ENCODE results near the gene CHD2. TPM values are rescaled to one million over a fixed set of nuclear protein-coding genes. Genes with fewer than 3 reads are reported as not detected.
A peak's percentile ranks its signal among the peaks of the same experiment; 100 is the strongest.

Gene CHD2
- total RNA-seq, 1 experiment from 2014 or later: 63.3 TPM

- H4K20me1 ChIP-seq (ENCODE audit: control insufficient read depth, insufficient read depth, insufficient read length): no peaks in the 10 kb centered on the region
- H3K79me1 ChIP-seq (ENCODE audit: insufficient read depth, low read depth, low read length, poor library complexity, severe bottlenecking): no peaks in the 10 kb centered on the region
- peaks cover 33% of the 10 kb centered on the region; the same call in 1 of the 2 replicates for H3K79me2 ChIP-seq (ENCODE audit: insufficient read depth, low read length)
- no peaks in the 10 kb centered on the region for H3K9me3 ChIP-seq (ENCODE audit: control insufficient read depth, low read depth, low read length)
- Mint-ChIP-seq H3K36me3 (ENCODE audit: insufficient read depth in 1 of 3, low read depth in 3 of 3) (peaks cover 26 to 55% (median 54%) of the 10 kb centered on the region in 3 experiments), H3K4me3 (peak overlapping the region; percentile 93 to 97), H3K27me3 (ENCODE audit: low read depth) (no peaks in the 10 kb centered on the region), H3K27ac (peak overlapping the region; percentile 100), H3K4me1 (peaks cover 26 to 28% of the 10 kb centered on the region in 2 experiments), H3K9me3 (no peaks in the 10 kb centered on the region; a peak in 1 of 5 replicates)
- no peak overlapping the region for H3K56ac ChIP-seq (ENCODE audit: insufficient read length, low read depth, low read length)
- no peak overlapping the region for H2BK20ac ChIP-seq (ENCODE audit: low read depth, low read length, poor library complexity, severe bottlenecking)
- no peak overlapping the region for H3K18ac ChIP-seq (ENCODE audit: insufficient read length, low read depth, low read length)
- peak overlapping the region; percentile 22 for H3T11ph ChIP-seq (ENCODE audit: low read length)
- H3K14ac ChIP-seq (ENCODE audit: insufficient read depth, low read length): no peak overlapping the region
- H4K91ac ChIP-seq (ENCODE audit: insufficient read length, low read depth, low read length): no peak overlapping the region
- H3K27me3 ChIP-seq (ENCODE audit: insufficient read depth, low read length): no peaks in the 10 kb centered on the region
- no peak overlapping the region for H2BK120ac ChIP-seq (ENCODE audit: low read depth, low read length, poor library complexity, severe bottlenecking)
- no peak overlapping the region for H3K4ac ChIP-seq (ENCODE audit: low read depth, low read length)
- H2BK15ac ChIP-seq (ENCODE audit: low read depth, low read length): no peak overlapping the region
- no peak overlapping the region for H2AFZ ChIP-seq (ENCODE audit: low read length)
- DNase-seq: no peak
- no peak overlapping the region for H2AK5ac ChIP-seq (ENCODE audit: insufficient read length, low read length)
- H3K23me2 ChIP-seq (ENCODE audit: insufficient read length, low read depth, low read length, poor library complexity, severe bottlenecking): peaks cover 12% of the 10 kb centered on the region
- TF ChIP-seq CTCF (conservative IDR thresholded peaks at IDR 0.05): no peak
- no peak overlapping the region for H4K5ac ChIP-seq (ENCODE audit: insufficient read length, low read depth, low read length)
- no peak overlapping the region for H2BK12ac ChIP-seq (ENCODE audit: insufficient read length, low read depth, low read length)
- H3K27ac ChIP-seq (ENCODE audit: insufficient read length, low read depth, low read length): peak overlapping the region; percentile 98
- H3K4me1 ChIP-seq (ENCODE audit: insufficient read depth, low read length): 0 out of 2 replicates have a peak, but pooled peaks cover 2% of the 10 kb centered on the region
- H4K8ac ChIP-seq (replicated peaks; ENCODE audit: insufficient read length, low read depth, low read length): no peak overlapping the region
- peak overlapping the region; percentile 71 for H3K4me2 ChIP-seq (ENCODE audit: insufficient read depth, insufficient read length, low read length)
- H2BK5ac ChIP-seq (ENCODE audit: insufficient read length, low read length): no peak overlapping the region
- WGBS (ENCODE audit: extremely low coverage, insufficient read length, low lambda C conversion rate): no CpG with 5 or more reads among the region's 8 CpGs
- no peak overlapping the region for H3K23ac ChIP-seq (ENCODE audit: insufficient read length, low read depth, low read length)
- H3K9ac ChIP-seq (ENCODE audit: extremely low read depth, insufficient read length, low read length): peak overlapping the region; percentile 96
These were observed 1.1 kb downstream of the CHD2 start for GRCh38 chr15:92901072-92901761.

Data from H9 (cell line).